K562 (cell line): ENCODE measurements around the gene SNIP1. TPM values are rescaled to one million over a fixed set of nuclear protein-coding genes. Genes with fewer than 3 reads are reported as not detected.
A peak's percentile ranks its signal among the peaks of the same experiment; 100 is the strongest.

Source experiments
- CBFB ChIP-seq: sonication (generic); formaldehyde crosslinking; IDR thresholded peaks from 2 replicates; pipeline ENCODE4 v1.4.0; 2020; ENCODE audit warnings: mild to moderate bottlenecking, missing genetic modification reagents
- CHD2 ChIP-seq: IDR thresholded peaks from 2 replicates; pipeline ENCODE4 v1.6.1; 2011; ENCODE audit warnings: low read depth, low read length
- FOXK2 ChIP-seq, 2 experiments: fragments of 450-650 bp; IDR thresholded peaks in 1 of 2; conservative IDR thresholded peaks in 1 of 2; 2 replicates each; pipeline ENCODE4 v1.6.1; 2016; ENCODE audit warnings: low read depth in 2 of 2, mild to moderate bottlenecking in 1 of 2
- HDAC8 ChIP-seq: fragments of 450-650 bp; IDR thresholded peaks from 2 replicates; pipeline ENCODE4 v1.6.1; 2016; ENCODE audit warnings: mild to moderate bottlenecking, missing genetic modification characterization, moderate library complexity, missing compliant biosample characterization
- NFE2 ChIP-seq: IDR thresholded peaks from 2 replicates; pipeline ENCODE4 v1.6.1; 2014; ENCODE audit warnings: antibody characterized with exemption, low read depth
- OTX1 ChIP-seq: fragments of 450-650 bp; formaldehyde crosslinking; IDR thresholded peaks from 2 replicates; pipeline ENCODE4 v1.4.0; 2022; ENCODE audit warnings: mild to moderate bottlenecking
- PHF20 ChIP-seq: fragments of 450-650 bp; IDR thresholded peaks from 2 replicates; pipeline ENCODE4 v1.6.1; 2018; ENCODE audit not compliant: partially characterized antibody
- RBM39 ChIP-seq: fragments of 200-400 bp; formaldehyde crosslinking; optimal IDR thresholded peaks from 2 replicates; pipeline ENCODE3; 2018; ENCODE audit warnings: low read depth, low read length
- SIN3A ChIP-seq, 2 experiments: fragments of 150-350 bp in 1 of 2; IDR thresholded peaks; 2 replicates each; pipeline ENCODE4 v1.6.1; 2011 to 2016; ENCODE audit warnings: borderline replicate concordance in 2 of 2, low read depth in 2 of 2, low read length in 2 of 2, mild to moderate bottlenecking in 2 of 2, moderate library complexity in 2 of 2; ENCODE audit not compliant: control insufficient read depth in 1 of 2
- SIN3B ChIP-seq: fragments of 450-650 bp; IDR thresholded peaks from 2 replicates; pipeline ENCODE4 v1.6.1; 2017; ENCODE audit warnings: low read depth, mild to moderate bottlenecking, moderate library complexity
- TCF7L2 ChIP-seq: fragments of 150-350 bp; IDR thresholded peaks from 2 replicates; pipeline ENCODE4 v1.6.1; 2016; ENCODE audit warnings: low read depth, mild to moderate bottlenecking, low read length, moderate library complexity
- ZNF263 ChIP-seq: sonication (generic); formaldehyde crosslinking; IDR thresholded peaks from 2 replicates; pipeline ENCODE4 v1.8.0; 2022; ENCODE audit warnings: mild to moderate bottlenecking, missing genetic modification reagents, borderline replicate concordance
- ZNF830 ChIP-seq: fragments of 250-450 bp; sonication (Bioruptor Pico); IDR thresholded peaks from 2 replicates; pipeline ENCODE4 v1.5.0; 2021; ENCODE audit warnings: mild to moderate bottlenecking
- polyA plus RNA-seq, 8 experiments: library from polyadenylated mRNA; depleted of rRNA in 4 of 8; stranded (reverse) in 5 of 8; unstranded in 3 of 8; fragments of >200 nt; fragmentation: Nextera tagmentation in 2 of 8; fragmentation: Illumina TruSeq in 1 of 8; extraction: Ambion mirVana in 2 of 8; extraction: Trizol in 1 of 8; gene quantifications; 2 replicates each; pipeline versions ENCODE4 v1.2.1 to v1.2.3, GENCODE V29; 2011 to 2014; ENCODE audit warnings: inconsistent platforms in 1 of 8, missing spikeins in 1 of 8
- total RNA-seq, 7 experiments: library from RNA; depleted of rRNA in 6 of 7; stranded (reverse); fragments of >200 nt in 6 of 7; fragmentation: Illumina TruSeq in 2 of 7; extraction: Trizol in 2 of 7; gene quantifications; 2 replicates each; pipeline versions ENCODE4 v1.2.1 to v1.2.3, GENCODE V29; 2011 to 2021; ENCODE audit warnings: low replicate concordance in 1 of 7
- TF ChIP-seq, protein P1 (sequence below), 2 experiments: fragments of 450-650 bp in 1 of 2; sonication (generic) in 1 of 2; formaldehyde crosslinking in 1 of 2; IDR thresholded peaks; 2 replicates each; pipeline versions ENCODE4 v1.7.1 to v1.9.0; 2016 to 2022; ENCODE audit warnings: inconsistent platforms in 1 of 2, mild to moderate bottlenecking in 1 of 2, missing genetic modification reagents in 1 of 2
- TF ChIP-seq, protein P2 (sequence below): sonication (generic); formaldehyde crosslinking; IDR thresholded peaks from 2 replicates; pipeline ENCODE4 v1.5.0; 2020; ENCODE audit warnings: missing genetic modification reagents
- TF ChIP-seq, protein P3 (sequence below): fragments of 450-650 bp; IDR thresholded peaks from 2 replicates; pipeline ENCODE4 v1.6.1; 2014; ENCODE audit warnings: low read depth, mild to moderate bottlenecking, moderate library complexity, borderline replicate concordance

Gene SNIP1
- total and polyA plus RNA-seq, 9 of the 15 experiments (the other 6 are each of a cell fraction or from before 2014, with no cell fraction given): 2.9 to 25.9 (median 14.6) TPM

DNA sequence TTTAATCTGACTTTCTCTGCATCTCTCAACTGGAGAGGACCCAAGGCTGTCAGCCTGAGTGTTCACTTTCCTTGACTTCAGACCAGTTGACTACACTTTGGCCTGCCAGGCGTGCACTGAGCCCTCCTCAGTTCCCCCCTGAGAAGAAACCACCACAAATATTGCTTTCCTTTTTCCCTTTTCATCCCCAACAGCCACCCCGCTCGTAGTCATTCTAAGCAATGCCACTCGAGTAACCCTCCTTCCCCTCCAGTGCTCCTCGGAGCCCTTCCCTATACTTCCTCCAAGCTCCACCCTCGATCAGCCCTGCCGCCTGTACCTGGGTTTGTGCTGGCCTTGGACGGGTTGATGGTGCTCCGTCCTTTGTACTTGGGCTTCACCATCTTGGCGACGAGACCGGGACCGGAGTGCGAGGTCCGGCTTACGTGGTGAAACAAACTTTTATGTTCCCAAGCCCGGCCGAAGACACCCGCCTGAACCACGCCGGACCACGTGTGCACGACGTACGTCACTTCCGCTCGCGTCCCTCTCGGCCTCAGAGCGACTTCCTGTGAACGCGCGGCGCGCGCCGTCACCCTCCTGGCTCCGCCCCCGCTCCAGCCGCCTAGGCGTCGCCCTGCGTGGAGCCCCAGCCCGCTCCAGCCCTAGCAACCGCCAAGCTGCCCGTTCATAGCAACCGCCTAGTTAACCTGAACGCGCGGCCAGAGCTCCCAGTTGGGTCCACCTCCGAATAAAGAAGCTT lies 41.5 kb upstream of the SNIP1 start, which contains the start of gene GNL2 (continued):
- TF ChIP-seq, protein P1, sequence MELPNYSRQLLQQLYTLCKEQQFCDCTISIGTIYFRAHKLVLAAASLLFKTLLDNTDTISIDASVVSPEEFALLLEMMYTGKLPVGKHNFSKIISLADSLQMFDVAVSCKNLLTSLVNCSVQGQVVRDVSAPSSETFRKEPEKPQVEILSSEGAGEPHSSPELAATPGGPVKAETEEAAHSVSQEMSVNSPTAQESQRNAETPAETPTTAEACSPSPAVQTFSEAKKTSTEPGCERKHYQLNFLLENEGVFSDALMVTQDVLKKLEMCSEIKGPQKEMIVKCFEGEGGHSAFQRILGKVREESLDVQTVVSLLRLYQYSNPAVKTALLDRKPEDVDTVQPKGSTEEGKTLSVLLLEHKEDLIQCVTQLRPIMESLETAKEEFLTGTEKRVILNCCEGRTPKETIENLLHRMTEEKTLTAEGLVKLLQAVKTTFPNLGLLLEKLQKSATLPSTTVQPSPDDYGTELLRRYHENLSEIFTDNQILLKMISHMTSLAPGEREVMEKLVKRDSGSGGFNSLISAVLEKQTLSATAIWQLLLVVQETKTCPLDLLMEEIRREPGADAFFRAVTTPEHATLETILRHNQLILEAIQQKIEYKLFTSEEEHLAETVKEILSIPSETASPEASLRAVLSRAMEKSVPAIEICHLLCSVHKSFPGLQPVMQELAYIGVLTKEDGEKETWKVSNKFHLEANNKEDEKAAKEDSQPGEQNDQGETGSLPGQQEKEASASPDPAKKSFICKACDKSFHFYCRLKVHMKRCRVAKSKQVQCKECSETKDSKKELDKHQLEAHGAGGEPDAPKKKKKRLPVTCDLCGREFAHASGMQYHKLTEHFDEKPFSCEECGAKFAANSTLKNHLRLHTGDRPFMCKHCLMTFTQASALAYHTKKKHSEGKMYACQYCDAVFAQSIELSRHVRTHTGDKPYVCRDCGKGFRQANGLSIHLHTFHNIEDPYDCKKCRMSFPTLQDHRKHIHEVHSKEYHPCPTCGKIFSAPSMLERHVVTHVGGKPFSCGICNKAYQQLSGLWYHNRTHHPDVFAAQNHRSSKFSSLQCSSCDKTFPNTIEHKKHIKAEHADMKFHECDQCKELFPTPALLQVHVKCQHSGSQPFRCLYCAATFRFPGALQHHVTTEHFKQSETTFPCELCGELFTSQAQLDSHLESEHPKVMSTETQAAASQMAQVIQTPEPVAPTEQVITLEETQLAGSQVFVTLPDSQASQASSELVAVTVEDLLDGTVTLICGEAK (IDR thresholded peaks at IDR 0.05): peak; percentile 97
- TF ChIP-seq, protein P1 (CRISPR knock-in tag; IDR thresholded peaks at IDR 0.05): no peak
- TF ChIP-seq, protein P2, sequence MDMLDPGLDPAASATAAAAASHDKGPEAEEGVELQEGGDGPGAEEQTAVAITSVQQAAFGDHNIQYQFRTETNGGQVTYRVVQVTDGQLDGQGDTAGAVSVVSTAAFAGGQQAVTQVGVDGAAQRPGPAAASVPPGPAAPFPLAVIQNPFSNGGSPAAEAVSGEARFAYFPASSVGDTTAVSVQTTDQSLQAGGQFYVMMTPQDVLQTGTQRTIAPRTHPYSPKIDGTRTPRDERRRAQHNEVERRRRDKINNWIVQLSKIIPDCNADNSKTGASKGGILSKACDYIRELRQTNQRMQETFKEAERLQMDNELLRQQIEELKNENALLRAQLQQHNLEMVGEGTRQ: peak; percentile 94
- TF ChIP-seq FOXK2 (conservative IDR thresholded peaks at IDR 0.05 in 1 of 2, IDR thresholded peaks at IDR 0.05 in 1 of 2; ENCODE audit: low read depth in 2 of 2): peak in 1 of 2 experiments; percentile 78; a peak in 2 of 4 replicates
- peak; percentile 69 for TF ChIP-seq ZNF263 (CRISPR knock-in tag)
- peak; percentile 88 for TF ChIP-seq CBFB
- peak; percentile 3; the same call in 1 of the 2 replicates for TF ChIP-seq NFE2
- TF ChIP-seq, protein P3, sequence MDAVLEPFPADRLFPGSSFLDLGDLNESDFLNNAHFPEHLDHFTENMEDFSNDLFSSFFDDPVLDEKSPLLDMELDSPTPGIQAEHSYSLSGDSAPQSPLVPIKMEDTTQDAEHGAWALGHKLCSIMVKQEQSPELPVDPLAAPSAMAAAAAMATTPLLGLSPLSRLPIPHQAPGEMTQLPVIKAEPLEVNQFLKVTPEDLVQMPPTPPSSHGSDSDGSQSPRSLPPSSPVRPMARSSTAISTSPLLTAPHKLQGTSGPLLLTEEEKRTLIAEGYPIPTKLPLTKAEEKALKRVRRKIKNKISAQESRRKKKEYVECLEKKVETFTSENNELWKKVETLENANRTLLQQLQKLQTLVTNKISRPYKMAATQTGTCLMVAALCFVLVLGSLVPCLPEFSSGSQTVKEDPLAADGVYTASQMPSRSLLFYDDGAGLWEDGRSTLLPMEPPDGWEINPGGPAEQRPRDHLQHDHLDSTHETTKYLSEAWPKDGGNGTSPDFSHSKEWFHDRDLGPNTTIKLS: peak; percentile 94
- no peak for TF ChIP-seq TCF7L2
- TF ChIP-seq SIN3A (IDR thresholded peaks at IDR 0.05; ENCODE audit: borderline replicate concordance in 2 of 2, control insufficient read depth in 1 of 2, low read depth in 2 of 2, low read length in 2 of 2): peak in 1 of 2 experiments; percentile 91; a peak in 2 of 4 replicates
- no peak for TF ChIP-seq ZNF830 (CRISPR knock-in tag)
- peak; percentile 78; the same call in 1 of the 2 replicates for TF ChIP-seq HDAC8 (tag)
- TF ChIP-seq CHD2: no peak
- peak; percentile 81 for TF ChIP-seq PHF20
- no peak for TF ChIP-seq RBM39
- peak; percentile 72; the same call in 1 of the 2 replicates for TF ChIP-seq OTX1 (CRISPR knock-in tag)
- peak; percentile 86 for TF ChIP-seq SIN3B
